NB4 (cell line): ENCODE measurements around the gene CMIP.

Experiments used
- MYC ChIP-seq: IDR thresholded peaks from 2 replicates; pipeline ENCODE4 v1.6.1; 2011; ENCODE audit warnings: low read depth, low read length
- POLR2A ChIP-seq: IDR thresholded peaks from 2 replicates; pipeline ENCODE4 v1.6.1; 2011; ENCODE audit warnings: mild to moderate bottlenecking; ENCODE audit not compliant: insufficient read length; ENCODE audit errors: extremely low read depth
- TF ChIP-seq, protein P1 (sequence below): IDR thresholded peaks from one replicate; pipeline ENCODE4 v1.5.1; 2012; ENCODE audit warnings: low read depth, low read length
- TF ChIP-seq, protein P2 (sequence below): IDR thresholded peaks from 2 replicates; pipeline ENCODE4 v1.6.1; 2011; ENCODE audit warnings: low read depth, low read length

DNA sequence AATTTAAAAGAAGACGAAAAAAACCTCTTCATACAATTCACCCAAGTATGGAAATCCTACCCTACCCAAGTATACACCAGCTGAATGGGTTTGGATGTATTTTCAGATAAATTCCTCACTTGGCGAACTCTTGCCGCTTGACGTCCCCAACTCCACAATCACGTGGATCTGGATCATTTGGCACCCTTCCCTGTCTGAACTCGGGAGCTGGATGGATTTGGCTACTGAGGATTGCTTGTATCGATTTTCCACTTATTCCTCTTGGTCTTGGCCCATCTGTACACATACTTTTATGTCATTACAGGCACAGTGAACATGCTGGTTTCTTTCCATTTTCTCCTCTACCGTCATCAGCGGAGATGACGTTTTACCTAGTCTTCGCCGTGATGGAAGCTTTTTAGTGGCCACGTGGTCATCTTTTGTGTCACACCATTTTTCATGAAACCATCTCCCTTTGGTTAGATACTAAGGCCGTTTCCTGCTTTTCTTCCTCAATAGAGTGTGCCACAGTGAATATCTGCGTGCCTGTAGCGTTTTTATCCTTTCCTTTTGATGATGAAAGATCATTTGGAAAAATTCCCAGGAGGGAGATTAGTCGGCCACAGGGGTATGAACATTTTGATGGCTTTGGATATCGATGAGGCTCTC, 47.1 kb downstream of the CMIP start:
- TF ChIP-seq POLR2A = no peak
- TF ChIP-seq, protein P1, sequence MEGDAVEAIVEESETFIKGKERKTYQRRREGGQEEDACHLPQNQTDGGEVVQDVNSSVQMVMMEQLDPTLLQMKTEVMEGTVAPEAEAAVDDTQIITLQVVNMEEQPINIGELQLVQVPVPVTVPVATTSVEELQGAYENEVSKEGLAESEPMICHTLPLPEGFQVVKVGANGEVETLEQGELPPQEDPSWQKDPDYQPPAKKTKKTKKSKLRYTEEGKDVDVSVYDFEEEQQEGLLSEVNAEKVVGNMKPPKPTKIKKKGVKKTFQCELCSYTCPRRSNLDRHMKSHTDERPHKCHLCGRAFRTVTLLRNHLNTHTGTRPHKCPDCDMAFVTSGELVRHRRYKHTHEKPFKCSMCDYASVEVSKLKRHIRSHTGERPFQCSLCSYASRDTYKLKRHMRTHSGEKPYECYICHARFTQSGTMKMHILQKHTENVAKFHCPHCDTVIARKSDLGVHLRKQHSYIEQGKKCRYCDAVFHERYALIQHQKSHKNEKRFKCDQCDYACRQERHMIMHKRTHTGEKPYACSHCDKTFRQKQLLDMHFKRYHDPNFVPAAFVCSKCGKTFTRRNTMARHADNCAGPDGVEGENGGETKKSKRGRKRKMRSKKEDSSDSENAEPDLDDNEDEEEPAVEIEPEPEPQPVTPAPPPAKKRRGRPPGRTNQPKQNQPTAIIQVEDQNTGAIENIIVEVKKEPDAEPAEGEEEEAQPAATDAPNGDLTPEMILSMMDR = no peak
- no peak for TF ChIP-seq MYC
- TF ChIP-seq, protein P2, sequence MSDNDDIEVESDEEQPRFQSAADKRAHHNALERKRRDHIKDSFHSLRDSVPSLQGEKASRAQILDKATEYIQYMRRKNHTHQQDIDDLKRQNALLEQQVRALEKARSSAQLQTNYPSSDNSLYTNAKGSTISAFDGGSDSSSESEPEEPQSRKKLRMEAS = no peak
